HG03175 (cell line): ENCODE measurements around the gene RBM39.
"Not testable (repeated sequence)": the region's sequence is repeated elsewhere in the genome, so short reads cannot be mapped to it uniquely, and the experiment has no call there.

Experiments
- ATAC-seq: cut with Tn5 transposase; IDR thresholded peaks from one replicate; pipeline ENCODE4 v1.9.1; 2021; ENCODE audit warnings: mild to moderate bottlenecking, moderate library complexity; ENCODE audit not compliant: unreplicated experiment

RBM39 gene

DNA sequence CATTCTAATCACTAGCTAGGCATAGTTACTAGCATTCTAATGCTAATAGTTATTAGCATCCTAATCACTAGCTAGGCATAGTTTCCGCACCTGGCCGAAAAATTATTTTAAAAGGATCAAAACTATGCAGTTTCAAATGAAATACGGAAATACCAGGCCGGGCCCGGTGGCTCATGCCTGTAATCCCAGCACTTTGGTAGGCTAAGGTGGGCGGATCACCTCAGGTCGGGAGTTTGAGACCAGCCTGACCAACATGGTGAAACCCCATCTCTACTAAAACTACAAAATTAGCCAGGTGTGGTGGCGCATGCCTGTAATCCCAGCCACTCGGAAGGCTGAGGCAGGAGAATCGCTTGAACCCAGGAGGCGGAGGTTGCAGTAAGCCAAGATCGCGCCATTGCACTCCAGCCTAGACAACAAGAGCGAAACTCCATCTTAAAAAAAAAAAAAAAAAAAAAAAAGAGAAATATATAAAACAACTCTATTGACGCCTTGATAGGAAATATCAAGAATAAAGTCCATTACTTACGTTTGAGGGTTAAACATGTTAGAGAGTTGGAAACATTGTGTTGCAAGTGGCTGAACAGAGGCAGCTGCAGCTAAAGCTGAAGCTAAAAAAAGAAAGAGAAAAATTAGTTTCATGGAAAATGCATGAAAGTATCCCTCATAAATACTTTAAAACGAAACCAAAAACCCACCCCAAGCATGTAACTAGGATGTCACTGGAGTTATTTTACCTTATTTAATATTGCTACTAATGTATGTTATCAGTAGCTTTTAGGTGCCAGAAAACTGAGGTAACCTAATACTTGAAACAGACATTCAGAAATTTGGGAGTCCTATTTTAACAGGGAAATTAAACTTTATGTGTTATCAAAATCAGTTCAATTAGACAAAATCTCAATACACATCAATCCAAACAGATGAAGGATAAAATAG is 35.2 kb downstream of the RBM39 start:
- ATAC-seq = not testable (repeated sequence)

DNA sequence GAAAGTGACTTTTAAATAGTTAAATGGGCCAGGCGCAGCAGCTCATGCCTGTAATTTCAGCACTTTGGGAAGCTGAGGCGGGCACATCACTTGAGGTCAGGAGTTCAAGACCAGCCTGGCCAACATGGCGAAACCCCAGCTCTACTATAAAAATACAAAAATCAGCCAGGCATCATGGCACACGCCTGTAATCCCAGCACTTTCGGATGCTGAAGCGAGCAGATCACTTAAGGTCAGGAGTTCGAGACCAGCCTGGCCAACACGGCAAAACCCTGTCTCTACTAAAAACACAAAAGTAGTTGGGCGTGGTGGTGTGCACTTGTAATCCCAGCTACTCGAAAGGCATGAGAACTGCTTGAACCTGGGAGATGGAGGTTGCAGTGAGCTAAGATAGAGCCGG is 36.2 kb downstream of the RBM39 start:
- not testable (repeated sequence) for ATAC-seq

DNA sequence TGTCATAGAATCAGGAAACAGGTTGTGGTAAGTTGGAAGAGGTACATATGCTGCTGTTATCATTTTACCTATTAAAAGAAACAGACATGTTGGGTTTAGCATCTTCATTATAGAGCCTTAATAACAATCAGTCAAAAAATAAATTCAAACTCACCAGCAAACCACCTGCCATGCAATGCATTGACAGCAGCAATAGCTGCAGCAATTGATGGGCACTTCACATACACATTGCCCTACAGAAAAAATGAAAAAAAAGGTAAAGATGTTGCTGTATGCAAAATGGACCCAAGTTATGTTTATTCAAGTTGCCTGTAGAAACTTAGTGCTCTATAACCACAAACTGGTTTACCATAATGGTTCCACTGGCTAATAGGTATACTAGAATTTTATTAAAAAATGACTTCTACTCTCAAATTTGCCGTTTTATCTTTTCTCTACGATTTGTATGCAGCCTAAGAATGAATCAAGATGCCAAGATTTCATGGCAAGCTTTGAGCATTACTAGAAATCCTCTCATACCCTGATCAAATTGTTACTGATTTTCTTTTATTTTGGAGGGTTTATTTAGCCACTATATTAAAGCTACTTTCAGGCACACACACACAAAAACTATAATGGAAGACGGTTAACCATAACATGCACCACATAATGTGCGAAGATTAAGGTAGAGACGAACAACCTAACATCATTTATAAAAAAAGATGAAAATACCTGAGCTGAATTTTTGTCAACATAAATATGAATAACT is 37.4 kb downstream of the RBM39 start:
- no peak for ATAC-seq

DNA sequence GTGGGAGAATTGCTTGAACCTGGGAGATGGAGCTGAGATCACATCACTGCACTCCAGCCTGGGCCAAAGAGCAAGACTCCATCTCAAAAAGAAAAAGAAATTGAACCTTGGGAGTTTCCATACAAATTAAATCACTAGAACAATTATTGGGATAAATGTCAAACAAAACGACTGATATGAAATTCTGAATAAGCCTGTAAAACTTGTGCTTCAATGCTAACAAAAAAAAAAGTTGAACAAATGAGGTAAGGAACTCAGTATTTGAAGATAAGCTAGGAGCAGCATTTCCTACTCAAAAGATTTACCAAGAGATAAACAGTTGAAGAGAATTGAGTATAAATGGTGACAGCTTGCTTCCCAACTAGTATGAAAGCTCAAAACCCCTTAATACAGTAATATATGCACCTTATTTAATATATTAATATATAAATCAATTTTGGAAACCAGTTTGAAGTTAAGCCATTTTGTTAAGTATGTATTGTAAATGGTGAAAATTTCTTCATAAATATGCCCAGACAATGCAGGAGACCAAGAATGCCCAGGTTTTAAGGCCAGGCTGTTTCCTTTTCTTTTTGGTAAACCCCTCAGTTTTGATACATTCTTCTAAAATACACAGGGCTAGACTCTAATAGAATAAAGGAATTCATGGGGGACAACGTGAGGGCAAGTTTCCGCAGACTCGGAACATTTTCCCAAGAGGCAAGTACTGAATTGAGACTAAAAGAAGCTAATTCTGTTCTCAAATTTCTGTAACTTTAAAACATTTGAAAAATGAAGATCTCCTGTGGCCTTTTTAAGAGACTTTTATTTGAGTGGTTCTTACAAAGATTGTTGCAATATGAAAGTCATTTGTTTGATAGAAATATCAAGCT is 39.0 kb downstream of the RBM39 start:
- ATAC-seq = no peak

DNA sequence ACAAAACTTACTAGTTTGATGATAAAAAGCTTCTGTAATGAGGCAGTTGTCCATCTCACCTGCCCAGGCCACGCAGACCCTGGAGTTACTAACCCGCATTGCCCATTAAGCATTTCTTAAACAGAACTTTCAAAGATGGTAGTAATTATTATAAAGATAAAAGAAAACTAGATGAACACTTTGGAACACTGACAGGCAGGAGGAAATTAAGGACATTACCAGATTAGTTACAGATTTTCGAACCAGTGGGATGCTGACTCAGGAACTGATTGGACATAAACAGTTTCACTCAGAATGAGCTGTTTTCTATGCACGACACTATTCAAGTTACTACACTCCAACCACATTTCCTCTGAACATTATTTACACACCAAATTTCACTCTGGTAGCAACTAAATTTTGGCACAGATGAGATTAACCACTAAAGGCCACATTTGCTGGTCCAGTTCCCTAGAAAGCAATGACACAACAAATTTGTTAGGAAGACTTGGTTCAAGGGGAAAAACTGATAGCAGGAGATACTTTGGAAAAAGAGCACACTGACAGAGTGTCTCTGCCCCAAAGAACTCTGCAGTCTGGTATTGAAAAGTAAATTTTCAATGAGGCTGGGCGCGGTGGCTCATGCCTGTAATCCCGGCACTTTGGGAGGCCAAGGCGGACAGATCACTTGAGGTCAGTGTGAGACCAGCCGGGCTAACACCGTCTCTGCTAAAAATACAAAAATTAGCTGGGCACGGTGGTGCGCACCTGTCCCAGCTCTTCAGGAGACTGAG is 39.8 kb downstream of the RBM39 start:
- no peak for ATAC-seq

DNA sequence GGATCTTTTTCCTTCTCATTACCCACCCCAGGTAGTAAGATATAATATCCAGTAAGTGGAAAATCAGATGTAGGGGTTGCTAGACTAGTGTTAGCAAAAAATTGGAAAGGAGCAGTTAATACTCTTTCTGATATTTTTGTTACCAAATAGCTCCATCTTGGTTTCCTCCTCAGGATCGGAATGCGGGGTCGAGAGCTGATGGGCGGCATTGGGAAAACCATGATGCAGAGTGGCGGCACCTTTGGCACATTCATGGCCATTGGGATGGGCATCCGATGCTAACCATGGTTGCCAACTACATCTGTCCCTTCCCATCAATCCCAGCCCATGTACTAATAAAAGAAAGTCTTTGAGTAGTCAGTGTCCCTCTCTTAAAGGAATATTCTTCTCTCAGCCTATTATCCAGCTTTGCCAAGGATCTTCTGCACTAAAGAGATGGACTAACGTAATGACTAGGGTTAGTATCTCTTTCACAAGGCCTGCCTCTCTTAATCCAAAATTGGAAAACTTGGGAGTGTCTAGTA is 41.4 kb downstream of the RBM39 start:
- no peak for ATAC-seq

DNA sequence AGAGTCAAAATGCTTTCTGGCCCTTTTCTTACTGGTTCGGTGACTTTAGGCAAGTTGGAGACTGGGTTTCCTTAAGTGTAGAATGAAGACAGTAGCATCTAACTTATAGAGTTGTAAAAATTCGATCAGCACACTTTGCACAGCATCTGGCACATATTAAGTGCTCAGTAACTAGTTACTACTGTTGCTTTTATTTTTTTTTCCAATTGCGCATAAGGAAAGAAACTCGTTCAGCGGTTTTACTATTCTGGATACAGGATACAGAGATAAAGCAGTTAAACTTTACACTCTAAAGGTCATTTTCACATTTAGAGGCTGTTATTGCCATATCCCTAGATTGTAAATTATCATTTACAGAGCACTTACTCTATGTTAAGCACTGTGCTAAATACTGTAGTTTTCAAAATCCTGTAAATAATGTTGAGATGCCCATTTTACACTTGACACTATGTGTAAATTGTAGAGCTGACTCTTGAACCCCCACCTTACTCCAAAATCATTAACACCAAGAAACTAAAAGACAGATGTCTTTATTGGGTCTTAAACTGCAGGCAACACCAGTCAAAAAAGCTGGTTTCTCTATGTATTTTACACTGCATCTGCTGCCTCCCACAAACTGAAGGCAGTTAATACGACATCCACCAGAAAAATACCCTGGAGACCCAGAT is 42.0 kb downstream of the RBM39 start:
- no peak for ATAC-seq

DNA sequence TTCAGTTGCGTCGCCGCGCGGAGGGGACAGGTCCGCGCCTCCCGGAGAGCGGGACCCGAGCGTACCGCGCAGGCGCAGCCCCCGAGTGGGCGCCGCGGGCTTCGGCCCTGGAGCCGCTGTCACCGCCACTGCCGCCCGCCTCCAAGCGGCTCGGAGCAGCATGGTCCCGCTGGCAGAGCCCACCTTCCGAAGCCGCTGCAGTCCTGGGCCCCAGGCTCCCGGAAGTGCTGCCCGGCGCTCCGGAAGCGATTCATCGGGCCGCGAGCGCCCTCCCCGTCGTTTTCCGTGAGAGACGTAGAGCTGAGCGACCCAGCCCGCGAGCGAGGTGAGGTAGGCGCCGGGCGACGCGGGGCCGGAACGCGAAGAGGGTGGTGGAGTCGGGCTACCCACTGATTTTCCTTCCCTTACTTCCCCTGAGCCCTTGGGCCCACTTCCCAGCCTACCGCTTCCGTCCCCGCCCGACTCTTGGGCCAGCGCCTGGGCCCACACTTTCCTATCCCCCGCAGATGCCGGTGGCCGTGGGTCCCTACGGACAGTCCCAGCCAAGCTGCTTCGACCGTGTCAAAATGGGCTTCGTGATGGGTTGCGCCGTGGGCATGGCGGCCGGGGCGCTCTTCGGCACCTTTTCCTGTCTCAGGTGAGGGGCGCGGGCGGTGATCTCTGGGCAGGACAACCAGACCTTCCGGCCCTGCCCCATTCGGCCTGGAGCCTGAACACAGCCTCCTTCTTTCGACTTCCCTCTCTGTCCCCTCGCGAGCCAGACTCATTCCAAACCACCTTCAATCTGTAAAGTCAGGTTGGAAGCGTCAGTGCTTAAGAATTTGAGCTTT is 42.7 kb downstream of the RBM39 start, which contains the start of the genes NFS1 and ROMO1:
NFS1 (minus strand) TSS at position 226 of the 830 bp plus-strand sequence; CDS start at position 162, 64 bp downstream.
ROMO1 (plus strand) TSS at position 279 of the 830 bp plus-strand sequence; CDS start at position 507, 228 bp downstream.
- ATAC-seq = peak; percentile 87

DNA sequence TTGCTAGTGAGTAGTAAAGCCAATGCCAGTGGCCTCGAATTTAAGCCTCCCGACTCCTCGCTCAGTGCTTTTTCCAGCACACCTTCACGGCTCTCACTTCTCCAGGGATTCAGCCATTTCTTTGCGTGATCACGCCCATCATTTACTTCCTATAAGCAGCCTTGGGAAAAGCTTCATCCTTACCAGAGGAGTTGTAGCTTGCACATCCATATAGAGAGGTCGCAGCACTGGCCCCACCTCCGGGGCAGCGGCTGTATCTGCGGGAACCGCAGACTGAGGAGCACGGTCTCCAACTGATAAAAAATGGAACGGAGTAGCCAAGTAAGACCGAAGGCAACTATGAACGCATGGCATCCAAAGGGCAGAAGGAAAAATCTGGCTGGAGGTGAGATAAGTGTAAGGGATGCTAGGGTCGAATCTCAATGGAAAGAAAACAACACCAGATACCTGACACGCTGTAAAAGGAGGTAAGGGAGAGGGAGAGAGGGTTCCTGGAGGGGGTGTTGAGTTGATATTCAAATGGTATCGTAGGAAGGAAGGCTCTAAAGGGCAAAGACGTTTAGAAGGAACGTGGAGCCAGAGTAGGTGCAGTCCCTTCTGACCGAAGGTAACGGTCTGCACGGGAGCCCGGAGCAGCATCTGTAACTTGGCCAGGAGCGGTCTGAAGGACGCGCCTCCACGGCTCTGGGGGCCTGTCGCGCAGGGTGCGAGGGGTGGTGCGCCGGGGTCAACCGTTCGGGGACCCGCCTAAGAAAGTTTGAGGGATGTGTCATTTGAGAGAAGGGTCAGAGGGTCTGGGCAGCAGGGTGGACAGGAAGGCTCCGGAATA is 43.5 kb downstream of the RBM39 start:
- ATAC-seq = peak; percentile 35

DNA sequence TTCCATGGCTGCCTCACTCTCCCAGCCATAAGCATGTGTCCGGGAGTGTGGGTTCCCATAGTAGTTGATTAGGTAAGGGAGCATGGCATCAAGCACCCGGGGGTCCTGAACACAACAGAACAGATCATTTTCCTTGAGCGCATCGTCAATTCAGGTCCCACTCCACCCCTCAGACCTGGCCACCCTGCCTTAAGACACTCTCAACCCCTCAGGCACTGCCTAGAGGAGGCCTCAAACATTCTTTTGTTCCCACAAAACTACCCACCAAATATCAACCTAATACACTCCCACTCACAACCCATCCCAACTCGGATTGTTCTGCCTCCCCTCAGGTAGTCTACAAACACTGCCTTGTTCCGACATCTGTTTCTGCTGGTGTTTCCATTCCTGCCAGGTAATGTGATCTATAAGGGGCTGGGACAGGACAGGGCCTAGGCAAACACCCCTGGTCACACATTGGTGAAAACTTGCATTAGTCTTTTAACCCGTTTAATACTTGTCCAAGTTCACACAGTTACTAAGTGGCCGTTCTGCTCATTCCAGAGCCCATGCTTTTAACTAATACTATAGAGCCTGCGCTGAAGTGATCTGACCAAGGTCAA is 44.3 kb downstream of the RBM39 start:
- no peak for ATAC-seq

DNA sequence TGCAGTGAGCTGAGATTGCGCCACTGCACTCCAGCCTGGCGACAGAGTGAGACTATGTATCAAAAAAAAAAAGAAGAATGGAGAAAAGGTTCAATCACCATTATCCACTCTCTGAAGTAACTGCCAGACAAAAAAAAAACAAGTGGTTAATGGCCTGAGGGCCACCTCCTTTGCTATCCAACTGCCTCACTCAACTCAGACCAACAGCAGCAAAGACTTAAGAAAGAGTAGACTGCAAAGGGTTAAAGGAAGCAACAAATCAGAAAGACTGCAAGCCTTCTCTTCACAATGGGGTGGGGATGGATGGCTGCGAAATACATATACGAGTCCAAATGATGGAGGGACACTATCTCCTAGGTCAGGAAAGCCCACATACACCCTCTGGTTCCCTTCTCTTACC is 46.1 kb downstream of the RBM39 start:
- no peak for ATAC-seq

DNA sequence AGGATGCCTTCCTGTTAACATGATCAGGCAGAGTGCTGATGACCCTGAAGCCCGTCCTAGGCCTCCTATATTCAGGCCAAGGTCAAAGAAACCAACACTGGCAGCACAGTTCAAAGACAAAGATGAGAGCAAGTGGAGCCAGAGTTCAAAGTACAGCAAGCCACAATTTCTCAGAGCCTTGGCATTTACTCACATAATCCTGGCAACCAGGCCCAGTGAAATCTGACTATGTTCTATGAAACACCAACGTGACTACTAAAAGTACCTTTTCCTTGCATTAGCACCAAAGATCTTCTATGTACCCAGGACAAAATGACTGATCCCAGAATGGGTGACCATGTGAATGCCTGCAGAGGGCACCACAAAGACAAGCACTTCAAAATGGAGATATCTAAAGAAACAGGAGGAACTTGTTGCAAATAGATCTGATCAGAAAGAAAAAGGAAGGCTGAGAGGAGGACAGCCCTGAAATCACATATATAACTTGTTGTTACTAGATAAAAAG is 46.8 kb downstream of the RBM39 start:
- no peak for ATAC-seq

DNA sequence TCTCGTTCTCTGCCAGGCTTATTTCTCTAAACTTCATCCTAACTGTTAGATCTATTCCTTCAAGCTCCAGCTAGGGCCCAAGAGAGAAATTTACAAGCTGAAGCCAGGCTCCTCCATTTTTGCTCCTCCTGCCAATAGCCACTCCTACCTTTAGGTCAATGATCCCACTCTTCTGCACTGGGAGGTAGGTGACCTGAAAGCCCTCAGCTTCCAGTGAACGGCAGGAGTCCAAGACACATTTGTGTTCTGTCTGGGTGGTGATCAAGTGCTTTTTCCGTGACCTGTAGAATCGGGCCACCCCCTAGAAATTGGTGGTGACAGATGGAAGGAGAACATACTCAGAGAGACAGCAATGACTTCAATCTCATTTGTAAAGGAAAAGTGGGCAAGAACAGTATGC is 51.8 kb downstream of the RBM39 start:
- ATAC-seq = no peak

DNA sequence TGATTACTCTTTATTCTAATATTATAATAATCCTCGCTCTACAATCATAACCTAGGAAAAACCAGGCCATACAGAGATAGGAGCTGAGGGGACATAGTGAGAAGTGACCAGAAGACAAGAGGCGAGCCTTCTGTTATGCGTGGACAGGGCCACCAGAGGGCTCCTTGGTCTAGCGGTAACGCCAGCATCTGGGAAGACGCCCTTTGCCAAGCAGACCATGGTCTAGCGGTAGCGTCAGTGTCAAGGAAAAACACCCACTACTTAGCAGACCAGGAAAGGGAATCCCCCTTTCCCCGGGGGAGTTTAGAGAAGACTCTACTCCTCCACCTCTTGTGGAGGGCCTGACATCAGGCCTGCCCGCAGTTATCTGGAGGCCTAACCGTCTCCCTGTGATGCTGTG is 55.2 kb downstream of the RBM39 start:
- not testable (repeated sequence) for ATAC-seq

DNA sequence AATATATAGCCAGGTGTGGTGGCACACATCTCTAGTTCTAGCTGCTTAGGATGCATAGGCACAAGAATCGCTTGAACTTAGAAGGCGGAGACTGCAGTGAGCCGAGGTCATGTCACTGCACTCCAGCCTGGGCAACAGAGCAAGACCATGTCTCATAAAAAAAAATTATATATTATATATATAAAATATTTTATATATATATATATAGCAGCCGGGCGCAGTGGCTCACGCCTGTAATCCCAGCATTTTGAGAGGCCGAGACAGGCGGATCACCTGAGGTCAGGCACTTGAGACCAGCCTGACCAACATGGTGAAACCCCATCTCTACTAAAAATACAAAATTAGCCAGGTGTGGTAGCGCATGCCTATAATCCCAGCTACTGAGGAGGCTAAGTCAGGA is 56.7 kb downstream of the RBM39 start:
- not testable (repeated sequence) for ATAC-seq

DNA sequence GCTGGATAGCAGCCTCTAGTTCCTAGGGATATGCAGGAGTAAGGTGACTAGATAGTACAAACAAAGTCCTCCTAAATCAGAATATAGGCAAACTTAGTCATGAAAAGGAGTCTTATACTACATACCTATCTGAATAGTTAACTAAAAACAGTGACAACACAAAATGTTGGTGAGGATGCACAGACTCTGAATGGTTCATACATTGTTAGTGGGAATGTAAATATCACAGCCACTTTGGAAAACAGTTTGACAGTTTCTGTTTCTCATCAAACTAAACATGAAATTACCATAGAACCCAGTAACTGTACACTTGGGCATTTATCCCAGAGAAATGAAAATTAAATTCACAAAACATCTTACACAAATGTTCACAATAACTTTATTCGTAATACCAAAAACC is 60.1 kb downstream of the RBM39 start:
- ATAC-seq = no peak
